GM19193 (cell line): Measurements from ENCODE around the gene SMOC2.

Experiments
- POLR2A ChIP-seq: IDR thresholded peaks from 4 replicates; pipeline ENCODE4 v1.6.1; 2011; ENCODE audit not compliant: insufficient read depth, insufficient read length; ENCODE audit errors: extremely low read depth

Gene SMOC2

GRCh38 chr6:168428863-168429262, 12.1 kb upstream of the SMOC2 start:
- TF ChIP-seq POLR2A, result no peak

- no peak for TF ChIP-seq POLR2A
Observed at GRCh38 chr6:168432196-168432595, 8.8 kb upstream of the SMOC2 start.

- no peak for TF ChIP-seq POLR2A
Observed at GRCh38 chr6:168433898-168434297, 7.1 kb upstream of the SMOC2 start.

- TF ChIP-seq POLR2A, result no peak
Observed at GRCh38 chr6:168434505-168434904, 6.5 kb upstream of the SMOC2 start.

- TF ChIP-seq POLR2A, result no peak
Observed at GRCh38 chr6:168437751-168438150, 3.2 kb upstream of the SMOC2 start.

GRCh38 chr6:168438783-168439520, 2.0 kb upstream of the SMOC2 start:
- TF ChIP-seq POLR2A, result no peak

- TF ChIP-seq POLR2A, result no peak
Observed at GRCh38 chr6:168439794-168440450, 1.1 kb upstream of the SMOC2 start.

- no peak for TF ChIP-seq POLR2A
Observed at GRCh38 chr6:168441434-168442391, 729 bp downstream of the SMOC2 start.

- no peak for TF ChIP-seq POLR2A
Observed at GRCh38 chr6:168442646-168443045, 1.7 kb downstream of the SMOC2 start.

GRCh38 chr6:168447282-168447681, 6.3 kb downstream of the SMOC2 start:
- no peak for TF ChIP-seq POLR2A

- no peak for TF ChIP-seq POLR2A
Observed at GRCh38 chr6:168447700-168448099, 6.7 kb downstream of the SMOC2 start.

GRCh38 chr6:168448243-168448855, 7.4 kb downstream of the SMOC2 start:
- TF ChIP-seq POLR2A, result no peak

- no peak for TF ChIP-seq POLR2A
Observed at GRCh38 chr6:168450917-168451316, 9.9 kb downstream of the SMOC2 start.

GRCh38 chr6:168451805-168452517, 11.0 kb downstream of the SMOC2 start:
- no peak for TF ChIP-seq POLR2A

- no peak for TF ChIP-seq POLR2A
Observed at GRCh38 chr6:168452685-168453377, 11.8 kb downstream of the SMOC2 start.
